Measurements from ENCODE around the gene UNC5B. TPM values are rescaled to one million over a fixed set of nuclear protein-coding genes. Genes with fewer than 3 reads are reported as not detected.

The UNC5B gene
- total RNA-seq, 1 experiment from 2014 or later: 49.6 TPM

GRCh38 chr10:71301371-71301916, 89.1 kb downstream of the UNC5B start (continued):
- TF ChIP-seq ARID4B (CRISPR knock-in tag; IDR thresholded peaks at IDR 0.05; ENCODE audit: borderline replicate concordance): no peak
- no peak for TF ChIP-seq SOX15 (CRISPR knock-in tag; IDR thresholded peaks at IDR 0.05)
- TF ChIP-seq ATF1 (CRISPR knock-in tag; IDR thresholded peaks at IDR 0.05): no peak
- no peak for TF ChIP-seq MYBL2 (CRISPR knock-in tag; IDR thresholded peaks at IDR 0.05)

- no peak for TF ChIP-seq PREB (CRISPR knock-in tag; IDR thresholded peaks at IDR 0.05; ENCODE audit: borderline replicate concordance)
- peaks cover 12% of the 10 kb centered on the region for H3K36me3 Mint-ChIP-seq
- no peaks in the 10 kb centered on the region for H3K9me3 Mint-ChIP-seq
- DNase-seq (ENCODE audit: low spot score): no peak
- ATAC-seq: no peak
- no peaks in the 10 kb centered on the region for H3K27me3 Mint-ChIP-seq (ENCODE audit: low read depth)
- H3K27ac Mint-ChIP-seq: no peak overlapping the region
- CTCF ChIA-PET: interaction anchor here (1.0 kb wide), 1 partner anchor 32 kb away, joined by 4 read pairs; no protein-coding TSS in a partner anchor
- POLR2A ChIA-PET: no interaction called here
- H3K4me1 Mint-ChIP-seq: no peaks in the 10 kb centered on the region
- no peak overlapping the region for H3K4me3 Mint-ChIP-seq
Measured at GRCh38 chr10:71302451-71302850, 90.1 kb downstream of the UNC5B start.

- no peaks in the 10 kb centered on the region for H3K27me3 Mint-ChIP-seq (ENCODE audit: low read depth)
- POLR2A ChIA-PET: no interaction called here
- TF ChIP-seq ZNF425 (CRISPR knock-in tag; conservative IDR thresholded peaks at IDR 0.05) (no peak), NFYB (CRISPR knock-in tag; conservative IDR thresholded peaks at IDR 0.05; ENCODE audit: low read depth) (no peak), ERG (CRISPR knock-in tag; IDR thresholded peaks at IDR 0.05) (no peak), MYBL2 (CRISPR knock-in tag; IDR thresholded peaks at IDR 0.05) (no peak), ARID4B (CRISPR knock-in tag; IDR thresholded peaks at IDR 0.05; ENCODE audit: borderline replicate concordance) (no peak)
- no peak overlapping the region for H3K27ac Mint-ChIP-seq
- no peak overlapping the region for H3K4me3 Mint-ChIP-seq
- no peaks in the 10 kb centered on the region for H3K4me1 Mint-ChIP-seq
- ATAC-seq (peak; percentile 80), DNase-seq (ENCODE audit: low spot score) (no peak)
- CTCF ChIA-PET: interaction anchor here (1.0 to 1.2 kb wide), 3 partner anchors 32 to 405 kb away, joined by 3 to 4 read pairs (median 3); no protein-coding TSS in a partner anchor
- H3K36me3 Mint-ChIP-seq: peaks cover 9% of the 10 kb centered on the region
- no peaks in the 10 kb centered on the region for H3K9me3 Mint-ChIP-seq
Measured at GRCh38 chr10:71302874-71303568, 90.7 kb downstream of the UNC5B start.

All from WTC11 (cell line).